GM18867 (cell line): Measurements from ENCODE around the gene GAR1.
"Not testable (repeated sequence)": the region's sequence is repeated elsewhere in the genome, so short reads cannot be mapped to it uniquely, and the experiment has no call there.

ENCODE experiments used
- ATAC-seq: cut with Tn5 transposase; IDR thresholded peaks from one replicate; pipeline ENCODE4 v1.9.1; 2021; ENCODE audit warnings: mild to moderate bottlenecking, moderate library complexity; ENCODE audit not compliant: unreplicated experiment

Gene GAR1

GRCh38 chr4:109836985-109837384 lies 21.4 kb downstream of the GAR1 start:
- ATAC-seq = no peak

DNA sequence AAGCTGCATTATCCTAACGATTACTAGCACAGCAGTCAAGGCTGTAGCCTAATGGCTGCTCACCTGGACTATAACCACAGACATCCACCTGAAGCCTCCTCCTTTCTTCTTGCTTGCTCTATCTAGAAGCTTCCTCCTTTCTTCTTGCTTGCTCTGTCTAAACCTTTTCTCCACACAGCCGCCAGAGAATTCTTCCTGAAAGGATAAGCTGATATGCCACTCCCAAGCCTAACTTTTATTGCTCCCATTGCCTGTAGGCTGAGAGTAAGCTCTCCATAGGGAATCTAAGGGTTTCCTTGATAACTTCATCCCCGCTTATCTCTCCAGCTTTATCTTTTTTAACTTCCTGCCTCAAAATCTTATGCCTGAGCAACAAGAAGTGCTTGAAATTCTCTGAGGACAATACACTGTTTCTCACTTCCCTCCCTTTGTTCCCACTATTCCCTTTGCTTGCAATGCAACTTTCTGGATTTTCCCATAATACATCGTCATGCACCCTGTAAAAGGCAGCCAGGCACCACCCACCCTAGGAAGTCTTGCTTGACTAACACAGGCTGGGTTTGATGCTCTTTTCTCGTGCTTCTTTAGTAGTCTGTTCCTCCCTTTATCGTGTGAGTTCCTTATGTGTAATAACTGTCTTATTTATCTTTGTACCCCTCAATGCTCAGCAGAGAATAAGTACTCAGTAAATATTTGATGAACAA lies 31.0 kb downstream of the GAR1 start:
- no peak for ATAC-seq

GRCh38 chr4:109847896-109848442 lies 32.4 kb downstream of the GAR1 start, which contains the start of gene LRIT3:
Gene LRIT3 (plus strand): TSS chr4:109848107. CDS start chr4:109848202, 95 bp downstream.
- ATAC-seq = no peak

GRCh38 chr4:109848501-109848900 lies 32.9 kb downstream of the GAR1 start:
- no peak for ATAC-seq

DNA sequence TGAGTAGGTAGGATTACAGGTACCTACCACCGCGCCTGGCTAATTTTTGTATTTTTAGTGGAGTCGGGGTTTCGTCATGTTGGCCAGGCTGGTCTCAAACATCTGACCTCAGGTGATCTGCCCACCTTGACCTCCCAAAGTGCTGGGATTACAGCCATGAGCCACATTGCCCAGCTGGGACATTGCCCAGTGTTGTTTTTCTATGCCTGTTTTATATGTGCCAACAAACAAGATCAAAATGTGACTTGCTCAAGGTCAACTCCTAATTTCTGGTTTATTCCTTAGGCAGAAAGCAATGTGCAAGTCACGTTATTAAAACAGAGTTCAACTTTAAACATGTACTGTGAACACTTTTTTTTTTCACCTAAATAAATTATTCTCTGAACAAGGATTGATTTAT lies 35.0 kb downstream of the GAR1 start:
- no peak for ATAC-seq

DNA sequence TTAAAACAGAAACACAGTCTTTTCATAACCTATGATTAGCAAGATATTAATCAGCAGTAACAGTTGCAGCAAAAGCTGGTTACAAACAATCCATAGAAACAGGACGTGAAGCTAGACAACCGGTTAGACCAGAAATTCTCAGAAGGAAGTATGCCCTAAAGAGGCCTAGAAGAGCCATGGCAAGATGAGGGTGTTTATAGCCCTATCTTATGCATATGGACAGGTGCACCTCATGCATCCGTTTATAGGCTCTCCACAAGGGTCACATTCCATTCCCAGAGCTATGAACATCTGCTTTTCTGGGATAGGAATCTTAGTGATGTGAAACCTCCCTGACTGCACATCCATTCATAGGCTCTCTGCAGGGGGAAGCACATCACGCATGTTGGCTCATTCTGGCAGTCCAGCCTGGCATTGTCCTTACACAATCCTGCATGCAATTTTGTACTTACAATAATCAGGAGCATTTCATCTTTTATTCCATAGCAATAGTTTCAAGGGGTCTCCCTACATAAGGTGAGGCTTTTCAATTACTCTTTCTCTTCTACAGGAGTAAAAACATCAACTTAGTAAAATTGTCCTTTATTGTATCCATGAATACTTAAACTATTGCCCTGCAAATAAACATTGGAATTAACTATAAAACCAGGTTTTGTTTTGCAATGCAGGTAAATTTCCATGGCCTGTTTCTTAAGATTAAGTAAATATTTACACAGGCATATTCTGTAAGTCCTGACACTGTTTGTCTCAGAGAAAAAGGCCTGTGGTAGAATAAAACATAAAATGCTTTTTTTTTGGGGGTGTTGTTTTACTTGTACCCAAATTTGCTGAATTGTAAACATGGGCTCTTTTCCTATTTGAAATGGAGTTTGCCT lies 44.1 kb downstream of the GAR1 start:
- ATAC-seq = not testable (repeated sequence)

DNA sequence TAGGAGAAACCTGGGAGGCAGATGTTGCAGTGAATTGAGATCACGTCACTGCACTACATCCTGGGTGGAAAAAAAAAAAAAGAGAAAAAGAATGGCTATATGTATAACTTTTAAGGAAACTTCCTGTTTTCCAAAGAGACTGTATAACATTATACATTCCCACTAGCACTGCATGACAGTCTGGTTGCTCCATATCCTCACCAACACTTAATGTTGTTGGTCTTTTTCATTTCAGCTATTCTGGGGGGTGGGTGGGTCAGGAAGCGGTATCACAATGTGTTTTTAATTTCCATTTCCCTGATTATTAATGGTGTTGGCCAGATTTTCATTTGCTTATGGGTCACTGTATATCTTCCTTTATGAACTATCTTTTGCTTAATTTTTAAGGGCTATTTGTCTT lies 45.7 kb downstream of the GAR1 start:
- no peak for ATAC-seq

DNA sequence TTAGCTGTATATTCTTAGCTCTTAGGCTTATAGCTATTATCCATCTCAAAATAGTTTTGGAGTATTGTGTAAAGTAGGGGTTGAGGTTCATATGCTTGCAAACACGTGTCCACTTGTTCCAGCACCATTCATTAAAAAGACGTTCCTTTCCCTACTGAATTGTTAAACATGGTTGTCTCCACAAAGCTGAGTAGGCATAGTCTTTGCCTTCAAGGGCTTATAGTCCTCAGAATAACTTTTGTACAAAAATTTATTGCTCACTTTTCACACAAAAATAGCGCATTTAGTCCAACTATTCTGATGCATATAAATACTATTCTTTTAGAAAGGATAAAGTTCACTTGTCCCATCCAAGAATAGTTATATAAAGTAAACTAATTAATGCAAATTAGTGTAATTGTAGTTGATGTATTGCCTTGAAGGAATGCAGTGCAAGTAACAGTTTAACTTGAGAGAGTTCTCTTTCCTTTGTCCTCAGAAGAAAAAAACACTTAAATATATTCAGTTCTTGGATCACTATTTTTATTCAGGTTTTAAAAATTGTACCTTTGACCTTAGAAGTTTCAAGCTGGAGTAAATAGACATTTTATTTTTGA lies 46.5 kb downstream of the GAR1 start:
- no peak for ATAC-seq

- ATAC-seq = no peak
Measured at GRCh38 chr4:109864134-109864533, 48.6 kb downstream of the GAR1 start.

DNA sequence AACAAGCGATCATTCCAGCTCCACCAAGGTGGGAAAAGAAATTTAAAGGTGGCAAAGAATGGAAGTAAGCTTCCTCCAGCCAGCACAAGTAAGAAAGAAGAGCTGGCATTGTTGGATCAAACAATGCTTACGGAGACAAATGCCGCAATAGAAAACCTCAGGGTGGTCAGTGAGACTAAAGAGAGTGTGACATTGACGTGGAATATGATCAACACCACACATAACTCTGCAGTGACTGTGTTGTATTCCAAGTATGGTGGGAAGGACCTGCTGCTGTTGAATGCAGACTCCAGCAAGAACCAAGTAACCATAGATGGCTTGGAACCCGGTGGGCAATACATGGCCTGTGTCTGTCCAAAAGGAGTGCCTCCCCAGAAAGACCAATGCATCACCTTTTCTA lies 54.5 kb downstream of the GAR1 start:
- ATAC-seq = no peak

- no peak for ATAC-seq
Measured at GRCh38 chr4:109872065-109872464, 56.5 kb downstream of the GAR1 start.

DNA sequence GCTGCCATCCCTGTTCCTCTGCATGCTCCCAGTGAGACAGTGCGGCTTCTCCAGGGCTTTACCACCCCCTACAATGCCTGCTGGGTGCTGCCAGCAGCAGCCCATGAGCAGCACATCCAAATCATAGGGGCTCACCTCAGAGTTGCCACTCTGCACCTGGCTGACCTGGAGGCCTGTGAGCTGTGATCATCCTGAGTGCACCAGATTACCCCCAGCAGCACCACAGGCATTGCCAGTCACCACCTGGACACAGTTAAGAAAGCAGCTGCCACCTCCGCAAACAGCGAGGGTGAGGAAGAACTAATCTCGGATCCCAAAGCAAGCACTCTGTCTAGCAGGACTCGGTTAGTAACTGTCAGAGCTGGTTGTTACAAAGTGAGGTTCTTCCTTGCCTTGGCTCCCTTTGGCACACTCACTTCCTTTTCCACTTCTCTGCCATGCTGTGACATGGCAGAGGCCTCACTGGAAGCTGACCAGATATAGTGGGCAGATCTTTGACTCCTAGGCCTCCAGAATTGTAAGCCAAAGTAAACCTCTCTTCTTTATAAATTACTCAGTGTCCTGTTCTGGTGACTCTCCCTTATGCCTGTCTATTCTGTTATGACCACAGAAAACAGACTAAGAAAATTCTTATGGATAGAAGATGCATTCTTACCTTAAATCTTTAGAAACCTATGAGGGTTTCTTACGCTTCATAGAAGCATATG lies 57.5 kb downstream of the GAR1 start:
- ATAC-seq = no peak

DNA sequence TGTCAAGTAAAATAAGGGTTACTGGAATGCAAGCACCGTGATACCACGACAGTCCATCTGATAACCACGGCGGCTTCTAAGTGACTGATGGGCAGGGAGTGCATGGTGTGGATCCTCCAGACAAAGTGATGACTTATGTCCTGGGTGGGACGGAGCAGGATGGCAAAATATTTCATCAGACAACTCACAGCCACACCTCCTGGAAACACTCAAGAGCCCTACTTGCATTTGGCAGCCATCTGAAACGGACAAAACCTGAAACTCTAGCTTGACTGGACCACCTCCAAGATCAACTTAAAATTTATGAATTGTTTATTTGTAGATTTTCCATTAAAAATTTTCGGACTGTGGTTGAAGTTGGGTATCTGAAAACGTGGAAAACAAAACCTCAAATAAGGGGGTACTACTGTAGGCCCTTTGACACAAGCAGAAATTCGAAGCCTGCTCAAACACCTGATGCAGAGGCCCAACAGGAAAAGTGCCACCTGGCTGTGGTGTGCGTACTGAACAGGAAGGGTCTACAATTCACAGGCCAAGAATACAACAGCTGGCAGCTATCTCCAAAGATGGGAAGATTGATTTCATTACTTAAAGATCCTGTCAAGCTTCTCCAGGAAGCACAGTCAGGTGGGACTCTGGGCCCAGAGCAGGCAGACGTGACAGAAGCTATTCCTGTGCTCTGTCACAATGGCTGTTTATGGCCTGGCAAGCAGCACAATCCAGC lies 58.4 kb downstream of the GAR1 start:
- no peak for ATAC-seq
